GM21447 (cell line): ENCODE measurements around the gene RAB30.
"Not testable (repeated sequence)": the region's sequence is repeated elsewhere in the genome, so short reads cannot be mapped to it uniquely, and the experiment has no call there.

Experiments
- ATAC-seq: cut with Tn5 transposase; IDR thresholded peaks from one replicate; pipeline ENCODE4 v1.9.1; 2021; ENCODE audit not compliant: unreplicated experiment

RAB30 gene

DNA sequence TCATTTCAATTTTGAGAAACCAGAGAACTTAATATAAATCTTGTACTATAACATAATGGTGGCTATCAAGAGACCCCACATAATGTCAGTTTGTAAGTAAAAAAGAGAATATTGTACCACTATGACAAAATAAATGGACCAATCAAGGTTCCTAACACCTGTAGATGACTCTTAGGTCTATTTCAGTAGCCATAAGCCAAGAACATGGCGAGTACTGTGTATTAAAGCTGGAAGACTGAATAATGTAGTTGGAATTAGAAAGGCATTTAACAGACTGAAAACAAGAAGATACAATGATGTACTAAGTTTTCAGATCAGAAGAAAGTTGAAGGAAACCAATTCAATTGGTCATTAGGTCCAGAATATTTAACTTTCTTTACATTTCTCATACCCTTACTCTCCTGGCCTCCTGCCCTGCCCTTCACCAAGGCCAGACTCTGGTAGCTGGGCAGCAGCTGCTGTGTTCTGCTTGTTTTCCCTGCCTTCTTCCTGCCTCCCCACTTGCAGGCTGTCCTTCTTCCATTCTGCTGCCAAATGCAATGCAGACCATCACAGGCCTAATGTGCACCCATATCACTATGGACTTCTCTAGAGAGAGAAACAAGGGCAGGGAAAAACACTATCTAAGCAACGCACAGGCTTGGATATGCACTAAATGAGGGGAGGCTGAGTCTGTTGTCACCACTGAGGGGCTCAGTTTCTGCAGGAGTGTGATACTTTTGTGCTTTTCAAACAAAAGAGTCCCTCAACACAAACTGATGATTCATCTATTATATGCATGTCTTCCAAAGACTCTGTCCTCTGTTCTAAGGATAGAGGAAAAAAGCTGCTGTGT is 60.1 kb downstream of the RAB30 start:
- no peak for ATAC-seq

- no peak for ATAC-seq
These were observed 61.7 kb downstream of the RAB30 start for GRCh38 chr11:83009999-83010398.

DNA sequence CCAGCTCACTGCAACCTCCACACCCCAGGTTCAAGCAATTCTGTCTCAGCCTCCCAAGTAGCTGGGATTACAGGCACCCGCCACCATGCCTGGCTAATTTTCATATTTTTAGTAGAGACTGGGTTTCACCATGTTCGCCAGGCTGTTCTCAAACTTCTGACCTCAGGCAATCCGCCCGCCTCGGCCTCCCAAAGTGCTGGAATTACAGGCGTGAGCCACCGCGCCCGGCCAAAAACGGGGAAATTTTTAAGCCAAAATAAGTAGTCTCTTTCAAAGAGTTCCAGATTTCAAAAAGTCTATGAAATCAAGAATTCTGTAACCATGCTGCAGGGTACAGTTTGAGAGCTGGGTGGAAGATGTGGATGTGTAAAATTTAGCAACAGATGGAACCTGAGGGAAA is 62.6 kb downstream of the RAB30 start:
- not testable (repeated sequence) for ATAC-seq

GRCh38 chr11:83008581-83008923 is 63.1 kb downstream of the RAB30 start:
- ATAC-seq: no peak

DNA sequence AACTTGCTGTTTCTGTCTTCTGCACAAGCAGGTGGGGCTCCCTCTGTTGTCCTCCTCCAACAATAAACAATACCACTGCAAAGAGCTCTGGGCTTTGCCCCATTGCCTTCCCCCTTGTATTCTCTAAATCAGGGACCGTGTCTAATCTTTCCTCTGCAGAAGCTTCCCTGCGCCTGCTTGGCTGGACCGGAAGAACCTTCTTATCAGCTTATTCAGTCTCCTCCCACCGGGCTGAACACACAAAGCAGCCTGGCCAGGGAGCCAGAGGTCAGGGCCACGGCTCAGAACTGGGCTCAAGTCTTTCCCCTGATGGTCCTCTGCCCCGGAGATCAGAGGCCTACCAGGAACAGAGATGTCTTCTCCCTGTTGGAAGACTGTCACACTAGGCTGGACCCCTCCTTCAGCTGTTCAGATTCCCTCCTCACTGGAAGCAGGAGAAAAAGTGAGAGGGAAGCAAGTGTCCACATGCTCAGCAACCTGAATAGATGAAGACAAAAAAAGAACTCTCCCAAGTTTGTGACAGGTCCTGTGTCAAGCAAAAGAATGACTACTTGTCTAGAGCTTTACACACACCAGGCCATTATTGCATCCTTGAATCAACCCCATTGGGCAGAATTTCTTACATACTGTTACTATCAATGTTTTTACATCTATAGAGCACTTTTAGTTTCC is 63.7 kb downstream of the RAB30 start:
- peak; percentile 50 for ATAC-seq

GRCh38 chr11:83007477-83007876 is 64.2 kb downstream of the RAB30 start:
- no peak for ATAC-seq

DNA sequence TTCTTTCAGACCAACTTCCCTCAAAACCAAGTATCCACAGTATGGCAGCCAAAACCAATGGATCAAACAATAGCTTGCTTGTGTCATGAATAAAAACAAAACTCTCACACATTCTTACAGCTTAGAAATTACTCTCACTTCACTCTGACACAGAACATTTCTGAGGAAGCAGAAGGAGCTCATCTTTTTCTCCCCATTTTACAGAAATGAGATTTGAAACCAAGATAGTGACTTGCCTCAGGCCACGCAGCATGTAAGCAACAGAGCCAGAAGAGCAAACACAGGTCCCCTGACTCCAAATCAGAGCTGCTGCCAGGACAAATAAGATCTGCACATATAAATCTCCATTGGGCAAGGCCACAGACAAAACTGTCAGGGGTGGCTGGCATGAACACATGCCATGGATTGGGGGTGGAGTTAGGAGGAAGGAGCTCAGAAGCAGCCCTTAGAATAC is 64.8 kb downstream of the RAB30 start:
- ATAC-seq: peak; percentile 71

- no peak for ATAC-seq
These were observed 66.7 kb downstream of the RAB30 start for GRCh38 chr11:83004746-83005556.

DNA sequence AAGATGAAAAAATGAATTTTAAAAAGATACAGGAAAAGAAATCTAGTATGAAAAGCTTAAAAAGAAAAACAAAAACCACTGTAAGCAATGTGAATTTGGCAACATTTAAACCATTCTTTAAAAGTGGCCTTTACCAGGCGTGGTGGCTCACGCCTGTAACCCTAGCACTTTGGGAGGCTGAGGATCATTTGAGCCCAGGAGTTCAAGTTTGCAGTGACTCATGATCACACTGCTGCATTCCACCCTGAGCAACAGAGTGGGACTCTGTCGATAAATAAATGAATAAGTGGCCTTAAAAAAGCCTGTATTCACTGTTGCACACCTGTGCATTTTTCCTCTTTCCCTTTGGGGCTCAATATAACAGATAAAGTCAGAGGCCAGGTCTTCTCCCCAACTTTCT is 69.2 kb downstream of the RAB30 start:
- no peak for ATAC-seq

- no peak for ATAC-seq
These were observed 69.6 kb downstream of the RAB30 start for GRCh38 chr11:83002053-83002452.

GRCh38 chr11:83000381-83000780 is 71.3 kb downstream of the RAB30 start:
- ATAC-seq: no peak

DNA sequence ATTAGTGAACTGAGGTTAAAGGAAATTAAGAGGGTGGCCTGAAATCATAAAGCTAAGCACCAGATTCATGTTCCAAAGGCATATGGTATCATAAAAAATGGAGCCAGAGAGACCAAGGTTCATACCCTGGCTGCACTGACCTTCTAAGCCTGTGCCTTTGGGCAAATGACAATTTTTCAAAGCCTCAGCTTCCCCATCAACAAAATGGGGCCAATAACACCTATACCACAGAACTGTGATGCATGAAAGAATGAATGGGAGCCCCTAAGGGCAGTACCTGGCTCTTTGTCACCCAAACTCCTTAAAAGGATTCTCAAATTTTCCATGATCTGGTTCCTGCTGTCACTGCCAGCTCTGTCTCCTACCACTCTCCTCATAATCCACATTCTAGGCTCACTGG is 72.5 kb downstream of the RAB30 start:
- no peak for ATAC-seq

DNA sequence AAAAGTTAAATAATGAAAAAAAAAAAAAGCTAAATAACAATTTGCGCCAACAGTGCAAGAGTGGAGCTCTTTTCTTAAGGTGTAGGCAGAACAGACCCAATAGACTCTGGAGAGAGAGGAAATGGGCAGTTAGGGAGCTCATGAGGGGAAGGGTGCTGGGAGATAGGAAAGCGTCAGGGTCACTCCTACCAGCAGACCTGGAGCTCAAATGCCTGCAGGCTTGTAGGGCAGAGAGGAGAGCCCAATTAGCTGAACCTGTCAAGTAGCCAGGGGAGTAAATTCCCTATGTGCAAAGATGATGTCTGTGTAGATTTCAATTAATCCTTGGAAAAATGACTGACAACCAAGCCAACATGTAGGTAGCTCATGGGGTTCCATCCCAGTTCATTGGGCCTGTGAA is 73.0 kb downstream of the RAB30 start:
- ATAC-seq: no peak

DNA sequence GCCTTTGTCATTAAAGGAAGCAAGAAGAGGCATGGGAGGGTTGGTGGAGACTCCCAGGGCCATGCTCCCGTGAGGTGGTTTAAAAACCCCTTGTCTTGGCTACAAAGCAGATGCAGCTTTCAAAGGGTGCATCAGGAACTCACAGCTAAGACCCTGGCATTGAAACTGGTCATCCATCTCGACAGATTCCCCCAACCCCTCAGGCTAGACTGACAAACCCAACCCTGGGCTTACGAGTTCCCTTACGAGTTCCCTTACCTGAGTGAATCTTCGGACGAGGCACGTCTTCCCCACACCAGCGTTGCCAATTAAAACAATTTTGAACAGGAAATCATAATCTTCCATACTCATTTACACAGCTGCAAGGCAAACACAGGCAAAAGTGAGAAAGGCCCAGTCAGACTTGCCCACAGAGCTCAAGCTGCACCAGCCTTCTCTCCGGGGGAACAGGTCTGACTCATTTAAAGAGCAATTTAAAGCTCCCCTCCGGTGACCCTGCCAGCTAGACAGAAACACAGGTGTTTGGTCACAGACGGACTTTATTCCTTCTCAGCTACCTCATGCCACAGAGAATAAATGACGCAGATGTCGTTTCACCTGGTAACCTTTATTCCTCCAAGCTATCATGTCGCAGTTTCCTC is 74.6 kb downstream of the RAB30 start:
- ATAC-seq: peak; percentile 92

- ATAC-seq: peak; percentile 44
These were observed 75.8 kb downstream of the RAB30 start for GRCh38 chr11:82995754-82996398.

DNA sequence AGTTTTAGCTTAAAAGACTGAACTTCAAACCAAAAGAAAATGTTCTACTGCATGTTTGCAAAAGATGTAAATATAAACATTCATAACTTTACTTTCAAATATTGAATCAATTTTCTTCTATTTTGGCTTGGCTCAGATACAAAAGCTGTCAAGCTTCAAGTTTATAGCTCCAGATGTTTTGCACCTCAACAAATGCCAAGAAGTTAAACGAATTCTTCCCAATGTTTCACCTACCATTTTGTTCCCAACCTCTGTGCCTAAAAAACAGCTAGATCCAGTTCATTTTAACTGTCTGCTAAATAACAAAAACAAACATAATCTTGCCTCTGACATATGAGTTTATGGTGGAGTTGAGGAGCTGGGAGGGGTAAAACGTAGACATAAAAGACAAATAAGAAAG is 76.5 kb downstream of the RAB30 start:
- ATAC-seq: no peak

- ATAC-seq: no peak
These were observed 77.0 kb downstream of the RAB30 start for GRCh38 chr11:82994604-82995230.

- ATAC-seq: no peak
These were observed 79.5 kb downstream of the RAB30 start for GRCh38 chr11:82992223-82992622.

DNA sequence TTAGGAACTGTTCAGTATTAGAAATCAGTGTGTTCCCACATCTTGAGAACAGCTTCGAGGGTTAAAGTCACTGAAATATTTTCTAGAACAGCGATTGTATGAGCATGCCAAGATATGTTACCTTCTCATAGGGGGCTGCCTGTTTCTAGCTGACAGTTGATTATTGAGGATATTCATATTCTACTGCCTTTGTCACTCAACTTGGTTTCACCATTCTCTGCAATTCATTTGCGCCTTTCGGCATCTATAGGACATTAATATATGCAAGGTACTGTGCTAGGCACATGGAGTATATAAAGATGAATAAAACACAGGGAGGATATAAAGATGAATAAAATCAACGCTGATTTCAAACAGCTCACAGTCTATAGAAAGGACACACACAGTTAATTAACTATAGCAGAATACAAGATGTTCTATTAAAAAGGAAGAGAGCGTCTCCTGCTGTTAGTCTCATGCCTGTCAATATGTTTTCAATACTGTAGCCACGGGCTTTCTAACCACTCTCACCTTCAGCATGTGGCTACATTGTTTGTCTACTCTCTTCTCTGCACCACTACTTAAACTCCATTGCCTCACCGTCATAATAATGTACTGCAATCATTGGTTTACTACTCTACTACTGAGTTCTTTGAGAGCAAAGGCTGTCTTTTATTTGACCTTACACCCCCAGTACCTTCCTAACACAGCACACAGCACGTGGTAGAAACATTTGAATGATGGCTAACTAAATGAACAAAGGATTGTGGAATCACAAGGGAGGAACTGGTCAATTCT is 81.9 kb downstream of the RAB30 start:
- no peak for ATAC-seq
